ENCODE results near the gene ELF3.
A peak's percentile ranks its signal among the peaks of the same experiment; 100 is the strongest.
"Not testable (repeated sequence)": the region's sequence is repeated elsewhere in the genome, so short reads cannot be mapped to it uniquely, and the experiment has no call there.

ELF3 gene

DNA sequence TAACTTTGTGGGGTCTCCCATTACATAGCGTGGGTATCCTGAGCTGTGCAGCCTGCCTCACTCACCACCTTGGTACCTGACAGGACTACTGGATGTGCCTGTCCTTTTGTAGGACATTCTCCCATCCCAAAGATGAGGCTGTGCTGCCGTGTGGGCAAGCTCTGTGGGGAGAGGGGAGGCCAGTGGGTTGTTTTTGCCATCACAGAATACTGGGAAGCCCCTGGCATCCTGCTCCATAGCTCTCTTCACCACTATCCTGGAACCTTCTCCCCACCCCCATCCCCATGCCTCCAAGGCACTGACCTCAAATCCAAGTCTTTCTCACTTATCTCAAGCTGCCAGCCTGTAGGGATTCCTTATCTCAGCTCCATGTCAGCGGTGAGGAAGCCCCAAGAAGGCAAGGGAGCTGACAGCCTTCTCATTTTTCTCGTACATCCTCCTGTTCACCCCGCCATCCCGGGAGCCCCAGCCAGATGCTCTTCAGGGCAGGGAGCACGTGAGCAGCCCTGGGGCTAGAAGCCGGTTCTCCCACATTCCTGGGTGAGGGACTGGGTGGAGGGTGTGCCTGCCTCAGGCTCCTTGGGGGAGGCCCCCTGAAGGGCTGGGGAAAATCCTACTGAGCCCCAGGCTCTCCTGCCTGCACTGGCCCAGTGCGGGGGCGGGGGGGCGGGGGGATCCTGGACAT is 2.4 kb upstream of the ELF3 start:
- DNase-seq (ENCODE audit: low read depth in 2 of 2), result no peak

DNA sequence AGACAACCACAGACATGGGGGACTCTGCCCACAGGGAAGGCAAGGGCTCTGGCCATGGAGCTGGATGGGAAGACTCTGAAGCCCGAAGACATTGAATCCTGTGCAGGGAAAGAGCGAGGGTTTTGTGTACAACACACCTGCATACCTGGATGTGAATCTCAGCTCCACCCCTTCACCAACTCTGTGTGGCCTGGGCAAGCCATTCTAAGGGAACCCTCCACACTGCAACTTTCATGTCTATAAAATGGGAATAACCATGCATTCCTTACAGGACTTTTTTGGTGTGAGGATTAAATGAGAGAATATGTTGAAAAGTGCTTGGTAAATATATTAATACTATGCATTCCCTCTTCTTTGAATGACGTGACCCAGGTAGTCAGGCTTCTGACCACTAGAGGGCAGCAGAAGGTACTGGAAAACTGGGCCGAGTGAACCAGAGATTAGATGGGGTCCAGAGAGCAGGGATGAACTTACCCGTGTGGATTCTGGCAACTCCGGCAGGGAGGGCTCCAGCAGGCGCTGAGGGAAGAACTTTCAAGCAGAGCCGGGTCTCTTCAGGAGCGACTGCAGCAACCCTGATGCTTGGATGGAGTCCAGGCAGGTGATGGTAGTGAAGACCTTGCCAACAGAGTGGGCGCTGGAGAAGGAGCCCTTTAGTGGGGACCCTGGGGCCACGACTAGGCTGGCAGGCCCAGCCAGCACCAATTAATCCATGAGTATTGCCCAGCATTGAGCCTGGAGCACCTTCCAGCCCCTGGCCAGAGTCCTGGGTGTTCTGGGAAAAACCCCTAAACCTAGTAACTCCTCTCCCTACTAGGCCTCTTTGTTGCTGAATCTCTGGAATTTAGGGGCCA is 834 bp upstream of the ELF3 start:
- peak; percentile 39 to 63 for DNase-seq (ENCODE audit: low read depth in 2 of 2)

DNA sequence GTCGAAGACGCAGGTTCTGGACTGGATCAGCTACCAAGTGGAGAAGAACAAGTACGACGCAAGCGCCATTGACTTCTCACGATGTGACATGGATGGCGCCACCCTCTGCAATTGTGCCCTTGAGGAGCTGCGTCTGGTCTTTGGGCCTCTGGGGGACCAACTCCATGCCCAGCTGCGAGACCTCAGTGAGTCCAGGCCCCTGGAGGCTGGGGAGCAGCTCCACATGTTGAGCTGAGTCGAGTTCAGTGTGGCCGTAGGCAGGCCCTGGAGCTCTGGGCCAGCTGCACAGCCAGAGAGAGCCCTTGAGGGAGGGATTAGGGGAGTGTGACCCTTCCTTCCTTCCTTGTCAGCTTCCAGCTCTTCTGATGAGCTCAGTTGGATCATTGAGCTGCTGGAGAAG is 1.6 kb downstream of the ELF3 start:
- no peak for DNase-seq (ENCODE audit: low read depth in 2 of 2)

DNA sequence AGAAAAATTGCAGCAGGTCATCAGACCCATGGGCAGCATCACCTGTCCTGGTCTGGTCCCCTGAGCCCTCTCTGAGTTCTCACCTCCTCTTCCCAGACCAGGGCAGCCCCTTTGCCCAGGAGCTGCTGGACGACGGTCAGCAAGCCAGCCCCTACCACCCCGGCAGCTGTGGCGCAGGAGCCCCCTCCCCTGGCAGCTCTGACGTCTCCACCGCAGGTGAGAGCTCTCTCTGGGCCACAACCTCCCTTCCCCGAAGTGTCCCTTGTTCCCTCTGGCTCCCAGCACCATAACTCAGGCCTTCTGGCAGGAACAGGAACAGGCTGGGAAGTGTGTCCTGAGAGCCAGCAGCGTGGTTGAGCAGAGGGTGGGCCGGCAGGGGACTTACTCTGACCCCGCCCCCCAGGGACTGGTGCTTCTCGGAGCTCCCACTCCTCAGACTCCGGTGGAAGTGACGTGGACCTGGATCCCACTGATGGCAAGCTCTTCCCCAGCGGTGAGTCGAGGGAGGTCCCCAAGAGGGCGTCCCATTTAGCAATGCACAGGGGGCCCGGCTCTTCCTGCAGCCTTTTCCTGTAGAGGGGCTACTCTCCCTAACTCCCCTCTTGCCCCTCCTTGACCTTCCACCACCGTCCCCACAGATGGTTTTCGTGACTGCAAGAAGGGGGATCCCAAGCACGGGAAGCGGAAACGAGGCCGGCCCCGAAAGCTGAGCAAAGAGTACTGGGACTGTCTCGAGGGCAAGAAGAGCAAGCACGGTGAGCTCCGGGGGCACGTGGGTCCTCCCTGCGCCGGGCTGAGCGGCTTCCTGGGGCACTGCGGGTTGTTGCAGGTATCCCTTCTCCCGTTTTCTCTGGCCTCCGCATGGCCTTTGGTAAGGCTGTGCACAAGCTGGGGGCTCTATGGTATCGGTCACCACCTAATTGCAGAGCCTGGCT is 2.4 kb downstream of the ELF3 start:
- DNase-seq (ENCODE audit: low read depth in 2 of 2), result no peak

DNA sequence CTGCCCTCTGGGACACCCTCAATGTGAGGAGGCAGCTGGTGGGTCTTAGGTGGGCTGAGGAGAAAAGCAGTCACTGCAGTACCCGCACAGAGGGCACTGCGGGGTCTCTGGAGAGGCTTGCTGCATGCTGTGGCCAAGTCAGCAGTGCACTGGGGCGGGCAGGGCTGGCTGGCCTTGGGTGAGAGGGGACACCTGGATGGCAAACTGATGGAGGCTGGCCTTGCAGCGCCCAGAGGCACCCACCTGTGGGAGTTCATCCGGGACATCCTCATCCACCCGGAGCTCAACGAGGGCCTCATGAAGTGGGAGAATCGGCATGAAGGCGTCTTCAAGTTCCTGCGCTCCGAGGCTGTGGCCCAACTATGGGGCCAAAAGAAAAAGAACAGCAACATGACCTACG is 3.2 kb downstream of the ELF3 start:
- DNase-seq (ENCODE audit: low read depth in 2 of 2), result no peak

DNA sequence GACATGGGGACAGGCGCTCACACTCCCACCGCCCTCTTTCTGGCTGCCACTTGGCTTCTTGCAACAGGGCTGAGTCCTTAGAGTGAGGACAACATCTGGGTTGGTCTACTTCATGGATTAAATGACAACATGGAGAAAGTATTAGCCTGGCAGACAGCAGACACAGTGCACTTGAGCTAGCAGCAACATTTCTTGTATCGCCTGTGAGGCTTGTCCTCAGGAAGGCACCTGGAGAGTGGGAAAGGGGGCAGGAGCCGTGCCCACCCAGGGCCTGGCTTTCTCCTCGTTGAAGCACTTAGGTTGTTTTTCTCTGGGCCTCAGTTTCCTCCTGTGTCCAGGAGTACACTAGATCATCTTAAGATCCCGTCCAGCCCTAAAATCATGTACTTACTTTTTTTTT is 3.7 kb downstream of the ELF3 start:
- no peak for DNase-seq (ENCODE audit: low read depth in 2 of 2)

DNA sequence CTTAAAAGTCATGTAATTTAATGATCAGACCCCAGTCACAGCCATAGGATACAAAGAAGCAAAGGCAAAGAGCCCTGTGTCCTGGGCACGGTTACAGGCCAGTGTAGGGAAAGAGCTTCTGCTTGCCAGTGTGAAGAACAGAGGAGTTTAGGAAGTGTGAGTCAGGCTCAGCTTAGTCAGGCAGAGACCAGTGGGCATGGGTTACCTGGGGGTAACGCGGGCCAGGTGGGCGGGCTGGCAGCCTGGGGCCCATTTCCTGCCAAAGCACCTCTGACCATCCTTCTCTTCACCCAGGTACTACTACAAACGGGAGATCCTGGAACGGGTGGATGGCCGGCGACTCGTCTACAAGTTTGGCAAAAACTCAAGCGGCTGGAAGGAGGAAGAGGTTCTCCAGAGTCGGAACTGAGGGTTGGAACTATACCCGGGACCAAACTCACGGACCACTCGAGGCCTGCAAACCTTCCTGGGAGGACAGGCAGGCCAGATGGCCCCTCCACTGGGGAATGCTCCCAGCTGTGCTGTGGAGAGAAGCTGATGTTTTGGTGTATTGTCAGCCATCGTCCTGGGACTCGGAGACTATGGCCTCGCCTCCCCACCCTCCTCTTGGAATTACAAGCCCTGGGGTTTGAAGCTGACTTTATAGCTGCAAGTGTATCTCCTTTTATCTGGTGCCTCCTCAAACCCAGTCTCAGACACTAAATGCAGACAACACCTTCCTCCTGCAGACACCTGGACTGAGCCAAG is 4.7 kb downstream of the ELF3 start:
- DNase-seq (ENCODE audit: low read depth in 2 of 2), result no peak

DNA sequence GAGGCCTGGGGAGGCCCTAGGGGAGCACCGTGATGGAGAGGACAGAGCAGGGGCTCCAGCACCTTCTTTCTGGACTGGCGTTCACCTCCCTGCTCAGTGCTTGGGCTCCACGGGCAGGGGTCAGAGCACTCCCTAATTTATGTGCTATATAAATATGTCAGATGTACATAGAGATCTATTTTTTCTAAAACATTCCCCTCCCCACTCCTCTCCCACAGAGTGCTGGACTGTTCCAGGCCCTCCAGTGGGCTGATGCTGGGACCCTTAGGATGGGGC is 5.2 kb downstream of the ELF3 start:
- DNase-seq (ENCODE audit: low read depth in 2 of 2), result no peak

DNA sequence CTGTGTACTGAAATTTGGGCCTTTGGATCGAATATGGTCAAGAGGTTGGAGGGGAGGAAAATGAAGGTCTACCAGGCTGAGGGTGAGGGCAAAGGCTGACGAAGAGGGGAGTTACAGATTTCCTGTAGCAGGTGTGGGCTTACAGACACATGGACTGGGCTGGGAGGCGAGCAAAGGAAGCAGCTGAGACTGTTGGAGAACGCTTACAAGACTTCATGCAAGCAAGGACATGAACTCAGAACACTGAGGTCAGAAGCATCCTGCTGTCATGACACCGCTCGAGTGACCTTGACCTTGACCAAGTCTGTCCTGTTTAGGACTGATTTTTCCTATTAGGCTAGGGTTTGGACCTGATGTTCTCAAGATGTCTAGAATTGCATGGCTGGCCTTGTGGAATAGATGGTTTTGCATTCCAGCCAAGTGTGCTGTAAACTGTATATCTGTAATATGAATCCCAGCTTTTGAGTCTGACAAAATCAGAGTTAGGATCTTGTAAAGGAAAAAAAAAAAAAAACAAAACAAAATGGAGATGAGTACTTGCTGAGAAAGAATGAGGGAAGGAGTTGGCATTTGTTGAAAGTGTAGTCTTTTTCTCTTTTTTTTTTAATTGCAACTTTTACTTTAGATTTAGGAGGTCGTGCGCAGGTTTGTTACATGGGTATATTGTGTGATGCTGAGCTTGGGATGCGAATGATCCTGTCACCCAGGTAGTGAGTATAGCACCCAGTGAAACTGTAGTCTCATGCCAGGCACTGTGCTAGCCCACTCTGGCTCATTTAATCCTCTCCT is 5.8 kb downstream of the ELF3 start:
- no peak for DNase-seq (ENCODE audit: low read depth in 2 of 2)

DNA sequence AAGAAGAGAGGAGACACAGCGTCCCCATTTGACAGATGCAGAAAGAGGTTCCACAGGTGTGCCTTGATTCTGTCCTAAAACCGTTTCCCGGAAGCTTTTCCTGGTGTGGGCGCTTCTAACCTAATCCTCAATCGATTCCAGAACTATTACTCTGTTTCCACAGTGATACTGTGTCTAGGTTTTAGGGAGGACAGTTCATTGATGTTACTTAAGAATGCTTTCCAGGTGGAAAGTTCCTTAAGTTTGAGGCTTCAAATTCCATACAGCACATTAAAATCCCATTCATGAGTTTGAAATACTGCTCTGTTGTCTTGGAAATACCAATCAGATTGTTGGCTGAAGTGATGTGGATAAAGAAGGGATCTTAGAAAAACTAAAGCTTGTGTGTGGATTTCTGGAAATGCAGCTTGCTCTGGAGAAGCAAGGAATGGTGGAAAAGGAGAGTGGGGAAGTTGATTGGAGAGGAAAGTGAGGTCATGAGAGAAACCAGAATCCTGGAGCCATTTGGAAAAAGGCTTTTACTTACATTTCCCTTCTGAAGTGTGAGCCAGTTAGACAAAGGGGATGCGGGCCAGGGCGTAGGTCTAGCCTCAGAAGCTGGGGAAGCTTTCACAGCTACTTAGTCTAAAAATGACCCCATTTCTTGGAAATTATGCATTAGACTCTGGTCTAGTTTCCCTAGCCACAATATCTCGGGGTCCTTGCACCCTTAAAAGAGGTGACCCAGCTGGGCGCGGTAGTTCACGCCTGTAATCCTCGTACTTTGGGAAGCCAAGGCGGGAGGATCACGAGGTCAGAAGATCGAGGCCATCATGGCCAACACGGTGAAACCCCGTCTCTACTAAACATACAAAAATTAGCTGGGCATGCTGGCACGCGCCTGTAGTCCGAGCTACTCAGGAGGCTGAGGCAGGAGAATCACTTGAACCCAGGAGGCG is 6.7 kb downstream of the ELF3 start:
- no peak for DNase-seq (ENCODE audit: low read depth in 2 of 2)

DNA sequence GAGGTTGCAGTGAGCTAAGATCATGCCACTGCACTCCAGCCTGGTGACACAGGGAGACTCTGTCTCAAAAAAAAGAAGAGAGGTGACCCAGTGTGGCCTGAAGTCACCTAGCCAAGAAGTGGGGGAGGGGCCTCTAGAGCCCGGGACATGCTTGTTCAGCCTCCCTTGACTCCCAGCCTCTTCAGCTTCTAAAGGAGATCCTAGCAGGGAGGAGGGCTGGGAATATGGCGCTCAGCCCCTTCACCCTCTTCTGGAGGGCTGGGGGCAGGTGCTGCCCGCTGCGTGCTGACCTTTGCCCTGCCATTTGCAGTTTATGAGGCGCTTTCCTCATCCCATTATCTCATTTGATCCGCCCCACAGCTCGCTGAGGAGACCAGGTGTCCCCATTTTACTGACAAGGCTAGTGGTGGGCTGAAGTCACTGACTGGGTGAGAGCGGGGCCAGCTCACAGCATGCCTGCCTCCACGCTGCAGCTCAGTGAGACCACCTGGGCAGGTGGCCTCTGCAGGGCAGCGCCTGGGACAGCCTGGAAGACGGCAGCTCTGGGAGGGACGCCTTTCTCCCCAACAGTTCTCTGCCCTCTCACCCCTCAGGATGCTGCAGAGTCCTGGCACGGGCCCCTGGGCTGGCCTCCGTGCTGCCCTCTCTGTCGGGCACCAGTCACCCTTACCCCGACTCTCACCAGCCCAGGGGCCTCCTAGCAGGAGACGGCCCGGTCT is 7.5 kb downstream of the ELF3 start:
- no peak for DNase-seq (ENCODE audit: low read depth in 2 of 2)

DNA sequence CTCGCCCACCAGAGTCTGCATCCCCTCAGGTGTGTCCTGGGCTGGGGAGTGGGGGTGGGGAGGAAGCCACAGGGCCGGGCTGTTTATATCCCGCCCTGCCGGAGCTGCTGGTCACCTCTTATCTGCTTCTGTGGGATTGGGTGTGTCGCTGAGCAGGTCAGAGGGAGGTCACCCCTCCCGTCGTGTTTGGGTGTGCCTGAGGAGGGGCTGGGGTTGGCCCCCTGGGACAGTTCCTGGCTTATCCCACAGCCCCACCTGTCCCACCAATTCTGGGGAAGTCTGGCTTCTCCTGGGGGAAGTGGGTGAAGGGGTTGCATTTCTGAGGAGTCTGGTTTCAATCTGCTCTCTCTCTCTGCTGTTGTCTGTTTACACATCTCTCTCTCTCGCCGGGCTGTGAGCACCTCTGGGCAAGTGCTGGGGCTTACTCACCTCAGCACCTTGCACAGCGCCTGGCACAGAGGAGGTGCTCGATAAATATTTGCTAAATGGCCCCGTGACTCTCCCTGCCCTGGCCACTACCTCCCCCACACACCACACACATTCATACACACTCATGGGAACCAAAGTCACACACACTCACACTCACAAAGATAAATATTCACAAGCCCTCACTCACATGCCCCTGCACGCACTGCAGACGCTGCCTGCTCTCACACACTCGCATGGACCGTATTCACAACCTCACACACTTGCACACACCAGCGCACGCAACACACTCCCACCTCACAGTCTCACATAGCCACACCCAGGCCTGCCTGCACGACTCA is 8.3 kb downstream of the ELF3 start:
- no peak for DNase-seq (ENCODE audit: low read depth in 2 of 2)

DNA sequence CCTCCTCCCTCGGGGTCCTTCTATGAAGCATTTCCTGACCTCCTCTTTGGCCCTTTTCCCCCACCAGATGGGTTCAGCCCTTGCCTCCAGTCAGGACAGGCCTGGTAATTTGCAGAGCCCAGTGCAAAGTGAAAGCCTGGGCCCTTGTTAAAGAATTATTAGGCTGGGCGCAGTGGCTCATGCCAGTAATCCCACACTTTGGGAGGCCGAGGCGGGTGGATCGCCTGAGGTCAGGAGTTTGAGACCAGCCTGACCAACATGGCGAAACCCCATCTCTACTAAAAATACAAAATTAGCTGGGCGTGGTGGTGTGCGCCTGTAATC is 8.8 kb downstream of the ELF3 start:
- DNase-seq (ENCODE audit: low read depth in 2 of 2), result not testable (repeated sequence)

DNA sequence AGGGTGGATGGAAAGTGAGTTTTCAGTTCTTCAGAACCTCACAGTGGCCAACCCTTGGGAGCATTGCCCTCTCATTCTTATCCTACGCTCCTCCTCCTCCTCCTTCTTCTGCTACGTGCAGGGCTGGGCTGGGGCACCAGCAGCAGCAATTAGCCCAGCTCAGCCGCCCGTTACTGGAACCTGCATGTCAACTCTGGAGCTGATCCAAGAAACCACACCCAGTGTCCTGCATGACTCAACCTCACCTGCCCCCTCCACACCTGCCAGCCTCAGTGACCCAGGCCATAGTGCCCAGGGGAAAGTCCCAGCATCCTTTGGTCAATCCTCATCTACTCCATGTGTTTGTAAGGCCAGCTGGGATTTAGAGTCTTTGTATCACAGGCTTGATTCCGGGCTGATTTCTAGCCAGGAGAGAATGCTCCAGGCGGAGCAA is 12.6 kb downstream of the ELF3 start:
- no peak for DNase-seq (ENCODE audit: low read depth in 2 of 2)

DNA sequence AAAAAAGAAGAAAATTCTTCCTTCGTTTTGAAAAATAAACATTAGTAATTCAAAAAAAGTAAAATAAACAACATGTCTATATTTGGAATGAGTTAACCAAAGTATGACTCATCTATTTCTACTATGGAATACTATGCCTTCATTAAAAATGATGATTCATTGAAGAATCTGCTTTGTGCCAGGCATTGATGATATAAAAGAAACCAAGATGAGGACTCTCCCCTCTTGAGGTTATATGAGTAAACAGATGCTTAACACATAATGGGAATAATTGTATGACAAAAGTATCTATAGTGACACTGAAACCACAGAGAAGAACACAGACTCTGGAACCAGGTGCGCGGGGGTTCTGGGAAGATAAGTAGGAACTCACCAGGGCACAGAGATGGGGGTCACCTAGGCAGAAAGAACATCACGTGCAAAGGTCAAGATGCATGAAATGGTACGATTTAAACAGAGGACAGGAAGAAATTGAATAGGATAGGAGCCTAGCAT is 18.8 kb downstream of the ELF3 start:
- no peak for DNase-seq (ENCODE audit: low read depth in 2 of 2)

DNA sequence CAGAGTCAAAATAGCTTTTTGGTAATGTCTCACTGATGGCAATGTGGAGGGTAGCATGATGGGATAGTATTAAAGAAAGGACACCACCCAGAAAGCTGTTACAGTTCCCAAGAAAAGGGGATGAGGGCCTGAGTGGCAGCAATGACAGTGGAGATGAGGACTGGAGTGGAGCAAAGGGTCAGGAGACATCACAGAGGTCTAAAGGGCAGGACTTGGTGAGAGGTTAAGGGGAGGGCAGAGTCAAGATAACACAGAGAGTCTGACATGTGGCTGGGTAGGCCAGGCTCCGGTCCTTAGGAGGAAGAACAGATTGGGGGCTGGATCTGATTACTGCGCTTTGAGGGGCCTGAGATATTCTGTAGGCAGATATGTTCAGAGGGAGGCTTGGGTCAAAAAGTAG is 19.3 kb downstream of the ELF3 start:
- DNase-seq (ENCODE audit: low read depth in 2 of 2), result no peak

DNA sequence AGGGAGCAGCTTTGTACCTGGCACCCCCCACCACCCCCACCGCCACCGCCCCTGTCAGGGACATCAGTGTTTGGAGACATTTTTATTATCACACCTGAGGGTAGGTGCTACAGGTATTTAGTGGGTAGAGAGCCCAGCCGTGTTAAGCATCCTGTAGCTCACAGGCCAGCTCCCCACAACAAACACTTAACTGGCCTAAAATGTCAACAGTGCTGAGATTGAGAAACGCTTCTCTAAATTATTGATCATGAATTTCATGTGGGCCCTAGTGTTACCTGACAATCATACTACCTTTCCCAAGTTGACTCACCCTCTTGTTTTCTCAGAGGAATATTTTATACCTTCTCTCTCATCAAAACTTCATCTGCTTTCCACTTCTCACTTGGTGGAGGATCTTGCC is 21.4 kb downstream of the ELF3 start:
- no peak for DNase-seq (ENCODE audit: low read depth in 2 of 2)

DNA sequence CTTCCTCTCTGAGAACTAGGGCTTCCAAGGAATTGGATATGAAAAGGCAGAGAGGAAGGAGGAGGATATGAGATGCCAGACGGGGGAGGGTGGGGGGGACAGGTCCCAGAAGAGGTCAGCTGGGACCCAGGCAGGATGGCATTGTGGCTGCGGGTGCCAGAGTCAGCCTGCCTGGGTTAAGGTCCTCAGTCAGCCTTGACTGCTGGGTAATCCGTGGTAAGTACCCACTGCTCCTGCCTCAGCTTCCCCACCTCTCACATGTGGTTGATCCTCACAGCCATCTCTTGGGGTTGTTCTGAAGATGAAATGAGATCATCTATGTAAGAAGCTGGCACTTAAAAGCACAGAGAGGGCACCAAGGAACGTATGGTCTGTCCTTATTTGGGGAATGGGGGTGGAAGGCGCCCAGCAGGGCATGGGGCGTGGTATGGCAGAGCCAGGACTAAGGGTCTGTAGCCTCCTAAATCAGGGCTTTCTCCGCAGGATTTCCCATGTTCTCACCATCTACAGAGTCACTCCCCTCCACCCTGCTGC is 23.8 kb downstream of the ELF3 start:
- DNase-seq (ENCODE audit: low read depth in 2 of 2), result no peak

Data from stimulated activated CD4-positive, alpha-beta T cell treated with anti-CD3 and anti-CD28 coated beads, Interleukin-1b, Interleukin-23, amount 100 ng/mL, for 4 hours (primary cell).